GM19023 (cell line): ENCODE measurements around the gene CRTC1.

Experiments
- ATAC-seq: cut with Tn5 transposase; IDR thresholded peaks from one replicate; pipeline ENCODE4 v1.9.1; 2021; ENCODE audit warnings: mild to moderate bottlenecking, moderate library complexity; ENCODE audit not compliant: unreplicated experiment

The CRTC1 gene

GRCh38 chr19:18699403-18700054, 16.0 kb downstream of the CRTC1 start:
- ATAC-seq = no peak

GRCh38 chr19:18700501-18701249, 17.2 kb downstream of the CRTC1 start:
- ATAC-seq = peak; percentile 74

GRCh38 chr19:18701250-18701608, 17.7 kb downstream of the CRTC1 start:
- peak; percentile 14 for ATAC-seq

GRCh38 chr19:18704054-18704453, 20.6 kb downstream of the CRTC1 start:
- ATAC-seq = no peak

GRCh38 chr19:18704971-18705370, 21.5 kb downstream of the CRTC1 start:
- no peak for ATAC-seq

GRCh38 chr19:18708452-18709231, 25.2 kb downstream of the CRTC1 start:
- no peak for ATAC-seq

- no peak for ATAC-seq
Observed at GRCh38 chr19:18709546-18709945, 26.1 kb downstream of the CRTC1 start.

GRCh38 chr19:18710186-18710585, 26.7 kb downstream of the CRTC1 start:
- no peak for ATAC-seq

GRCh38 chr19:18710996-18711751, 27.7 kb downstream of the CRTC1 start:
- ATAC-seq = no peak

- ATAC-seq = no peak
Observed at GRCh38 chr19:18711893-18712292, 28.4 kb downstream of the CRTC1 start.

- no peak for ATAC-seq
Observed at GRCh38 chr19:18712981-18713380, 29.5 kb downstream of the CRTC1 start.

- no peak for ATAC-seq
Observed at GRCh38 chr19:18713550-18714117, 30.2 kb downstream of the CRTC1 start.

GRCh38 chr19:18715416-18715815, 31.9 kb downstream of the CRTC1 start:
- no peak for ATAC-seq

GRCh38 chr19:18716857-18717256, 33.4 kb downstream of the CRTC1 start:
- no peak for ATAC-seq

- ATAC-seq = no peak
Observed at GRCh38 chr19:18717601-18718000, 34.1 kb downstream of the CRTC1 start.

GRCh38 chr19:18718015-18718526, 34.6 kb downstream of the CRTC1 start:
- ATAC-seq = no peak

- no peak for ATAC-seq
Observed at GRCh38 chr19:18718846-18719458, 35.5 kb downstream of the CRTC1 start.

- ATAC-seq = no peak
Observed at GRCh38 chr19:18719541-18719940, 36.1 kb downstream of the CRTC1 start.

GRCh38 chr19:18723871-18724377, 40.4 kb downstream of the CRTC1 start:
- ATAC-seq = no peak
